Measurements from ENCODE around the gene ROBO1. TPM values are rescaled to one million over a fixed set of nuclear protein-coding genes. Genes with fewer than 3 reads are reported as not detected.

ROBO1 gene
- polyA plus RNA-seq, 4 donors: 88.9 to 114 (median 107) TPM

DNA sequence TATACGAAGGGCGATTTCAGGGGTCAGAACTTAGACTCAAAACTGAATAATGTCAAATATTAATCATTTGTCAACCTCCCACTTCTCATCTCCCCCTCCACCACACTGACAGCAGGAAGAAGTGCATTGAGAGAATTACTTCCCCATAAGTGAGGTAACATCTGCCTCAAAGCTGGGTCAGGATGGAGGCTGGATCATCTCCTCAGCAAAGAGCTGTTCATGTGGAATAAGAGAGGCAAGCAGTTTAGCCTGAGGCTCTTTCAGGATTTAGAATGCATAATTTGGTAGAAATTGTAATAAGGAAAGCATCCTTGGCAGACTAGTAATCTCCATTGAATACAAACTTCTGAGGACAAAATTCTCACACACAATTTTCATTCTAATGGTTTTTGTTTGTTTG lies 512.1 kb downstream of the ROBO1 start:
- no peak for DNase-seq (ENCODE audit: low read depth in 4 of 4, low spot score in 2 of 4)

DNA sequence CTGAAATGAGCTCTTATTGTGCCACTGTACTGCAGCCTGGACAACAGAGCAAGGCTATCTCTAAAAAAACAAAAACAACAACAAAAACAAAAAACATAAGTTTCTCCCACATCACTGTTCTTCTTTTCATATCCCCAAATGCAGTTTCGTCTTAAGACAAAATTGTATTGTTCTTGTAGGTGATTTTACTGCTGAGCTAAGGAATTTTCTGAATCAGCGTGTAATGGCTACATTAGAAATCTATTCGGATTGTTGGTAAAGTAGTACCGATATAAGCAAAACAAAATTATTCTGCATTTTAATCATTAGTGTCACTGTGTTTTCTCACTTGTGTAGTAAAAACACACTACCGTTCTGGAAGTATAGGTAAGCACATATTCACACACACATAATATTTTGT lies 512.5 kb downstream of the ROBO1 start:
- DNase-seq (ENCODE audit: low read depth in 4 of 4, low spot score in 2 of 4): no peak

GRCh38 chr3:79253704-79254103 lies 514.1 kb downstream of the ROBO1 start:
- DNase-seq (ENCODE audit: low read depth in 4 of 4, low spot score in 2 of 4): no peak

DNA sequence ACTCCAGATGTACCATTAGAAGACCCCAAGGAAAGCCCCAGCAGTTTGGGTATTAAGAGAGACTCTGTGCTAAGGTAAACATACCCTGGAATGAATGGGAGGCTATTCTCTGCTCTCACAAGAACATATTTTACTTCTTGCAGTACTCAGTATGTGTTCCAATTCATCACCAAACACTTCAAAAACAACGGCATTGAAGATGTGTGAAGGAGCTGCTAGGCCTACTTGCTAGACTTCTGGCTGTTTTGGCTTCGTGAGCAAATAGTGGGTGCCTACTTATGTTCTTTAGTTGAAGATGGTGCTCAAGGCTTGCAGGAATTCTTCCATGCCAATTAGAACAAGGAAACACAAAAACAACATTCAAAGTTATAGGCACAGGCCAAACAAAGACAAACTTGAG lies 514.5 kb downstream of the ROBO1 start:
- no peak for DNase-seq (ENCODE audit: low read depth in 4 of 4, low spot score in 2 of 4)

GRCh38 chr3:79250746-79251145 lies 517.1 kb downstream of the ROBO1 start:
- DNase-seq (ENCODE audit: low read depth in 4 of 4, low spot score in 2 of 4): no peak

DNA sequence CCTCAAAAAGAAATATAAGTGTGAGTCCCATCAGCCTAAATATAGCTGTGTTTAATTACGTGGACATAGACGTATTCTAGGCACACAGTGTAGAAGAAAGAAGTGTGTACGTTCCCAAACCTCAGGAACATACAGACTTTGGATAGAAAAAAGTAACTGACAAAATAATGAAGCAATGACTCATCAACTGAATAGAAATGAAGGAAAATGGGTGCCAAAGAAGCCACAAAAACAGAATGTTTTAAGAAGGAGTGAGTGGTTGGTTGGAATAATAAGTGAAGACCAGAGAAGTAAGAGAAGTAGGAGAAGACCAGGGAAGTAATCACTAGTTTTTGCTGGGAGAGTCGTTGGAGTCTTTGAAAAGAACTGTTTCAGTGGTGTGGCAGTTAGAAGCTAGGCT lies 518.1 kb downstream of the ROBO1 start:
- no peak for DNase-seq (ENCODE audit: low read depth in 4 of 4, low spot score in 2 of 4)

DNA sequence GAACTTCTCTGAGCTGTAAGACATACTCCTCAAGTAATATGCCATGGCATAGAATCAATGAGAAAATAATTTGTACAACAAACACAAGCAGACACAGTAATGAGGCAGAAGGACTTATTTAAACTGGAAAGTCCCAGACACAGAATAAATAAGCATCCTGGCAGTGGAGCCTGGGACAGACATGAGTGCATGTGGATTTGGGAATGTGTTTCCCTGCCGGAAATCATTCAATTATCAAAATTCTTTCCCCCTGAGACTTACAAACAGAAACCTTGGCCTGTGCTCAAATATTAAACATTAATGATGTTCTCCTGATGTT lies 520.1 kb downstream of the ROBO1 start:
- DNase-seq (ENCODE audit: low read depth in 4 of 4, low spot score in 2 of 4): peak; percentile 20 to 65 (median 40)

- peak in 2 of 4 donors; percentile 5 to 19 for DNase-seq (ENCODE audit: low read depth in 4 of 4, low spot score in 2 of 4)
Observed at GRCh38 chr3:79246875-79247724, 520.7 kb downstream of the ROBO1 start.

DNA sequence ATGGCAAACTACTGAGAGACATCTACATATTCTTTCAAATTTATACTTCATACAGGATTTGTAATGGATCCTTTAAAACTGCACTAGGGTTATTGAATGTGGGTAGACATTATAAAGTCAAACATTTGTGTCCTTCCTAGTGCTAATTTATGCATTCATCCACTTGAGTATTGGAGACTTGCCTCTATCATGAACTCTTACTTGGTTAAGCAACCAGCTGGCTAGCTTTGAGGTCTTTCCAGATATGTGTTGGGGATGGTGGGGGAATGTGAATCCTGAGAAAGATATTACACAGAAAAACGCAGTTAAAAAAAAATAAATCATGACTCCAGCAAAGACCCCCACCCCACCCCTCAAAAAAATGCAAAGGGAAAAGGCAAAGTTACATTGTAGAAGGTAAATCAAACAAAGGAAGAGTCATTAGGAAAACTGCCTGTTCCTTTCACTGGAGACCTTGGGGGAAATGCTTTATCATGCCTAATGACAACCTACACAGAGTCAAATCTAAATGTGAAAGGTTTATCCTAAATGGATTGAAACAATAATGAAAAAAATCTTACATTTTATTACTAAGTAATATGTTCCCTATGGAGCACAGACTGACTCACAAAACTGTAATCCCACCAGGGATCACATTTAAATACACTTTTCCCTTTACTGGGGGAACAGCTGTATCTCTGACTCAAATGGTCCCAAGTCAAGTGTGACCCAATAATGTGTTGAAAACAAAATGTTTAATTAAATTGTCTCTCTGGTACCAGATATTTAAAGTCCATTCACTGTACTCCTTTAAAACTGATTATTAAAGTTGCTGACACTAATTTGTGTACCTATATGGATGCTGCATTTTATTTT lies 522.3 kb downstream of the ROBO1 start:
- DNase-seq (ENCODE audit: low read depth in 4 of 4, low spot score in 2 of 4): no peak

- DNase-seq (ENCODE audit: low read depth in 4 of 4, low spot score in 2 of 4): no peak
Observed at GRCh38 chr3:79236496-79236895, 531.3 kb downstream of the ROBO1 start.

DNA sequence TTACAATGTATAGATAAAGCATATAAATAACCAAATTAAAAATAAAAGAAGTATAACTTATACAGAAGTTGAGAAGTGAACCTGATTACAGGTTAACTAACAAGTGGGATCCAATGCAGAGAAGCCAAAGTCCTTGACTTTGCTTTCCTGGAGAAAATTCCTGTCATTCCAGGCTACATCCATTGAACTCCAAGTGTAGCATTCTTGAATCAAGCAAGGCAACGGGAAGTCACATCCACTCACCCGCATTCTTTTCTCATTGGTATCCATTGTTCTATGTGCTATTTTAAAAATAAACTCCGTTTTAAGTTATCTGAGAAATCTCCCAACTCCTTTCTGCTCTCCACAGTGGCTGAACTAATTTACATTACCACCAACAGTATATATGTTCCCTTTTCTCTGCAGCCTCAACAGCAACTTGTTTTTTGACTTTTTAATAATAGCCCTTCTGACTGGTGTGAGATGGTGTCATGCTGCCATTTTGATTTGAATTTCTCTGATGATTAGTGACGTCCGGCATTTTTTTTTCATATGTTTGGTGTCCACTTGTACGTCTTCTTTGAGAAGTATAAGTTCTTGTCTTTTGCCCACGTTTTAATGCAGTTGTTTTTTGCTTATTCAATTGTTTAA lies 534.3 kb downstream of the ROBO1 start:
- no peak for DNase-seq (ENCODE audit: low read depth in 4 of 4, low spot score in 2 of 4)

GRCh38 chr3:79230266-79230665 lies 537.5 kb downstream of the ROBO1 start:
- no peak for DNase-seq (ENCODE audit: low read depth in 4 of 4, low spot score in 2 of 4)

DNA sequence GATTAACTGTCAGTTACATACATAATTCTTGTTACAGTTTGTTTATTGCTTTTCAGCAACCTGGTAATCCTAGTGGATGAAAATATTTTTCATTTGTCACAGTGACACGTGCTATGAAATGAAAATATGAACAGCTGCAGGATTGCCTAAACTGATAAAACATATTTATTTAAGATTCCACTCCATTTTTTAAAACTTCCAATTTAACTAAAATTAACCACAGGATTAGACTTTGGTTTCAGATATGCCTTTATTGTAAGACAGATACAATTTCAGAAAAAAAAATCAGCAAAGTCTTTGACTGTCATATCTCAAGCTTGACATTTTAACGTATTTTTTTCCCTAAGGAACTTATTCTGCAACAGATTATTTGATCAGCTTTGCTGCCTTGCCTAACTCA lies 550.7 kb downstream of the ROBO1 start:
- DNase-seq (ENCODE audit: low read depth in 4 of 4, low spot score in 2 of 4): no peak

- no peak for DNase-seq (ENCODE audit: low read depth in 4 of 4, low spot score in 2 of 4)
Observed at GRCh38 chr3:79215286-79215685, 552.5 kb downstream of the ROBO1 start.

DNA sequence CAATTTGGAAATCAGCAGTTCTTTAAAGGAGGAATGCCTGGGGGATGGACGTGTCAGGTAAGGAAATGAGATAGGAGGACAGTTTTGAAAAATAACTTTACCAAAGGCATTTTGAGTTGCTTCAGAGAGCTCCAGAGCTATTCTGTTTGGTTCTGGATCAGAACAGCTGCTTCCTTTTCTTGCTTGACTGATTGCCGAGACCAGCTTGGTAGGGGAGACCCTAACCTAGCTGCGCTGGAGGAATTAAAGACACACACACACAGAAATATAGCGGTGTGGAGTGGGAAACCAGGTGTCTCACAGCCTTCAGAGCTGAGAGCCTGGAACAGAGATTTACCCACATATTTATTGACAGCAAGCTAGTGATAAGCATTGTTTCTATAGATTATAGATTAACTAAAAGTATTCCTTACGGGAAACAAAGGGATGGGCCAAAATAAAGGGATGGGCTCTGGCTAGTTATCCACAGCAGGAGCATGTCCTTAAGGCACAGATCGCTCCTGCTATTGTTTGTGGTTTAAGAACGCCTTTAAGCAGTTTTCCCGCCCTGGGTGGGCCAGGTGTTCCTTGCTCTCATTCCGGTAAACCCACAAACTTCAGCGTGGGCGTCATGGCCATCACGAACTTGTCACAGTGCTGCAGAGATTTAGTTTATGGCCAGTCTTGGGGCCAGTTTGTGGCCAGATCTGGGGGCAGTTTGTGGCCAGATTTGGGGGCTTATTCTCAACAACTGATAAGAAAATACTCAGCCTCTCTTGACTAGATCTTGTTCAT lies 556.0 kb downstream of the ROBO1 start:
- no peak for DNase-seq (ENCODE audit: low read depth in 4 of 4, low spot score in 2 of 4)

GRCh38 chr3:79204351-79204750 lies 563.4 kb downstream of the ROBO1 start:
- no peak for DNase-seq (ENCODE audit: low read depth in 4 of 4, low spot score in 2 of 4)

- no peak for DNase-seq (ENCODE audit: low read depth in 4 of 4, low spot score in 2 of 4)
Observed at GRCh38 chr3:79203144-79203519, 564.7 kb downstream of the ROBO1 start.

DNA sequence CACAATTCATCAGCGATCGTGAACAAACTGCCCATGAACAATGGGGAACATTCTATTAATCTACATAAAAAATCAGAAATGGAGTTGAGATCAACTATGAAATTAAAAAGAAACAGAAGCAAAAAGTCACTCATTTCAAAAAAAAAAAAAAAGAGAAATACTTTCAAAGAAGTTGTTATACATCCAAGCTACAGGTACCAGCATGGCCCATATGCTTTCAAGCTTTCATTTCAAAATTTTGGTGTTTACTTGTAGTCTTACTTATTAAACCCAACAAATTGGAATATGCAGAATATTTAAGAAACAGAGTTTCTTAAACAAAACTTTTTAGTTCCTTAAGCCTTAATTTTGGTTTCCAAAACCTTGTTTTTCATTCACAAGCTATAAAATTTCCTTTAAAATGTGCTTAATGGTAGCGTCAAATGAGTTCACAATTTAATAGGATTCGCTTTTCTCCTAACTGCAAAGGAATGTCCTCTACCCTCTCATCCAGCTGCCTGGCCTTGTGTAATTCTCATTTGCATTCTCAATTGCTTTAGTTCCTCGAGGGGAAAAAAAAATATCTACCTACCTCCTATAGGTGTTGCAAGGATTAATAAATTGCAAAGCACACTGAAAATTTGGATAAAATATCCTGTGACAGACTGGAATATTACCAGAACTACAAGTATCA lies 565.2 kb downstream of the ROBO1 start:
- DNase-seq (ENCODE audit: low read depth in 4 of 4, low spot score in 2 of 4): no peak

GRCh38 chr3:79200456-79200855 lies 567.3 kb downstream of the ROBO1 start:
- DNase-seq (ENCODE audit: low read depth in 4 of 4, low spot score in 2 of 4): no peak

DNA sequence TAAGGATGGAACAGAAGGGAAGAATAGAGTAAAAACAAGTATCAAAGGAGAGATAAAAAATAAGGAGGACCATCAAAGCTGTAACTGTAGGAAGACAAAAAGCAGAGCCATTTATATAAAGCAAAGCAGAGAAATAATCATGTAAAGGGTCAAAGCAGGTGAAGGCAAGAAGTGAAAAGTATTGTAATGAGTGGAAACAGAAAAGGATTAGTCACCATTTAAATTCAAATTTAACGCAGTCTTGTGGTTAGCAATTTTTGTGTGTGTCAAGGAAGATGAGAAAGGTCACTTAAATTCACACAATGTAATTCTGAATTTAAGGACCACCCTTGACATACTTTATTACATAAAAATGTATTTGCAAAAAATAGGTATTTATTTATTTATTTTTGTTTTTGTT lies 567.8 kb downstream of the ROBO1 start:
- DNase-seq (ENCODE audit: low read depth in 4 of 4, low spot score in 2 of 4): no peak
